NT2/D1 (cell line): ENCODE measurements around the gene SHF.

Experiments used
- SUZ12 ChIP-seq: IDR thresholded peaks from 2 replicates; pipeline ENCODE4 v1.6.1; 2011; ENCODE audit not compliant: insufficient read length, insufficient read depth; ENCODE audit errors: extremely low read depth
- YY1 ChIP-seq: IDR thresholded peaks from 2 replicates; pipeline ENCODE4 v1.6.1; 2011; ENCODE audit not compliant: insufficient read length, insufficient read depth
- ZNF274 ChIP-seq: IDR thresholded peaks from 2 replicates; pipeline ENCODE4 v1.6.1; 2011; ENCODE audit warnings: mild to moderate bottlenecking, low read depth, low read length

DNA sequence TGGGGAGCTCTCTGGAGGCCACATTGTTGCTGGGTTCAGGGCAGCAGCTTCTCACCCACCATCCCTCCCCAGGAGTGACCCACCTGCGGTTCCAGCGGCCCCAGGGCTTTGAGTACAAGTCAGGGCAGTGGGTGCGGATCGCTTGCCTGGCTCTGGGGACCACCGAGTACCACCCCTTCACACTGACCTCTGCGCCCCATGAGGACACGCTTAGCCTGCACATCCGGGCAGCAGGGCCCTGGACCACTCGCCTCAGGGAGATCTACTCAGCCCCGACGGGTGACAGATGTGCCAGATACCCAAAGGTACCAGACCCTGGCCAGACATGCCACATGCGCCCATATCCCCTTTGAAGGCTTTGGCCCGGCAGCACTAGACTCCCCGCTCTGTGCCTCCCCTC is 26.1 kb downstream of the SHF start:
- TF ChIP-seq ZNF274 (no peak), SUZ12 (no peak), YY1 (no peak)
